IMR-90 (cell line): ENCODE results near the gene EML6. TPM values are rescaled to one million over a fixed set of nuclear protein-coding genes. Genes with fewer than 3 reads are reported as not detected.

Source experiments
- ATAC-seq: fragments of 200-7000 bp; cut with Tn5 transposase; 2 replicates; pipeline ENCODE4 v1.9.1; 2020; ENCODE audit warnings: low read depth, mild to moderate bottlenecking, moderate library complexity
- BruUV-seq: library from RNA; stranded (reverse); fragments of 400-500 nt; replicated peaks from 2 replicates; lab custom pipeline; 2021; lab: Mats Ljungman, UMichigan
- CTCF ChIA-PET: fragments of 300-600 bp; formaldehyde crosslinking; extraction: SDS; loops from one replicate; lab custom pipeline; 2021; ENCODE audit warnings: antibody characterized with exemption; lab: Yijun Ruan, JAX
- POLR2A ChIA-PET: fragments of 300-600 bp; sonication (Branson Sonifier 250); formaldehyde crosslinking; loops from one replicate; lab custom pipeline; 2022; ENCODE audit warnings: antibody characterized with exemption; ENCODE audit not compliant: unreplicated experiment; lab: Charles Lee
- DNase-seq: peaks from one replicate; pipeline ENCODE4 v3.0.0; 2013
- H2AFZ ChIP-seq: replicated peaks from 2 replicates; pipeline ENCODE3; 2013; ENCODE audit warnings: low read length, mild to moderate bottlenecking; ENCODE audit not compliant: poor library complexity
- H2AK5ac ChIP-seq: 2 replicates; pipeline ENCODE4 v1.6.1; 2013; ENCODE audit warnings: low read depth, low read length, inconsistent platforms
- H2AK9ac ChIP-seq: replicated peaks from 2 replicates; pipeline ENCODE3; 2013; ENCODE audit warnings: mild to moderate bottlenecking, low read depth, low read length, moderate library complexity; ENCODE audit not compliant: poor library complexity
- H2BK120ac ChIP-seq: 2 replicates; pipeline ENCODE4 v1.6.1; 2013; ENCODE audit warnings: low read depth, low read length, inconsistent platforms
- H2BK15ac ChIP-seq: 3 replicates; pipeline ENCODE4 v1.6.1; 2013; ENCODE audit warnings: low read depth, low read length, inconsistent platforms
- H2BK20ac ChIP-seq: 2 replicates; pipeline ENCODE4 v1.6.1; 2013; ENCODE audit warnings: low read depth, mild to moderate bottlenecking, inconsistent platforms, low read length, moderate library complexity
- H2BK5ac ChIP-seq: 2 replicates; pipeline ENCODE4 v1.6.1; 2013; ENCODE audit warnings: mild to moderate bottlenecking, low read depth, low read length, inconsistent platforms; ENCODE audit not compliant: poor library complexity, severe bottlenecking
- H3K14ac ChIP-seq: replicated peaks from 2 replicates; pipeline ENCODE4 v1.6.1; 2013; ENCODE audit warnings: low read depth, low read length, inconsistent platforms
- H3K18ac ChIP-seq: 2 replicates; pipeline ENCODE4 v1.6.1; 2013; ENCODE audit warnings: low read depth, low read length, control low read depth
- H3K23ac ChIP-seq: 2 replicates; pipeline ENCODE4 v1.6.1; 2013; ENCODE audit warnings: low read depth, low read length, inconsistent platforms
- H3K27ac ChIP-seq: 2 replicates; pipeline ENCODE4 v1.5.1; 2013; ENCODE audit warnings: mild to moderate bottlenecking, control low read depth, low read length; ENCODE audit not compliant: insufficient read depth
- H3K27me3 ChIP-seq: 2 replicates; pipeline ENCODE4 v1.6.1; 2013; ENCODE audit warnings: low read length; ENCODE audit not compliant: control insufficient read depth, insufficient read depth
- H3K36me3 ChIP-seq: 2 replicates; pipeline ENCODE4 v1.6.1; 2013; ENCODE audit warnings: low read length, mixed read lengths; ENCODE audit not compliant: control insufficient read depth, insufficient read depth
- H3K4ac ChIP-seq: 2 replicates; pipeline ENCODE4 v1.6.1; 2013; ENCODE audit warnings: low read depth, low read length, inconsistent platforms
- H3K4me1 ChIP-seq: 2 replicates; pipeline ENCODE4 v1.6.1; 2013; ENCODE audit warnings: low read length, mixed read lengths; ENCODE audit not compliant: control insufficient read depth, insufficient read depth
- H3K4me2 ChIP-seq: 2 replicates; pipeline ENCODE4 v1.6.1; 2013; ENCODE audit warnings: low read depth, mild to moderate bottlenecking, control low read depth, low read length, moderate library complexity
- H3K4me3 ChIP-seq: 2 replicates; pipeline ENCODE4 v1.5.1; 2013; ENCODE audit warnings: low read depth, mild to moderate bottlenecking, control low read depth, low read length, moderate library complexity; ENCODE audit not compliant: insufficient read depth
- H3K56ac ChIP-seq: 2 replicates; pipeline ENCODE4 v1.6.1; 2013; ENCODE audit warnings: low read length, inconsistent platforms; ENCODE audit not compliant: insufficient read depth; ENCODE audit errors: extremely low read depth
- H3K79me1 ChIP-seq, 2 experiments: 2 replicates each; pipeline ENCODE4 v1.6.1; 2013; ENCODE audit warnings: low read length in 2 of 2, inconsistent platforms in 1 of 2, low read depth in 1 of 2
- H3K9ac ChIP-seq: 2 replicates; pipeline ENCODE4 v1.6.1; 2013; ENCODE audit warnings: low read depth, low read length, control low read depth
- H3K9me1 ChIP-seq: 2 replicates; pipeline ENCODE4 v1.6.1; 2013; ENCODE audit warnings: low read length, inconsistent platforms; ENCODE audit not compliant: insufficient read depth
- H3K9me3 ChIP-seq: 2 replicates; pipeline ENCODE4 v1.6.1; 2013; ENCODE audit warnings: low read length; ENCODE audit not compliant: control insufficient read depth, insufficient read depth
- H4K20me1 ChIP-seq: 2 replicates; pipeline ENCODE4 v1.6.1; 2013; ENCODE audit warnings: low read length, inconsistent platforms; ENCODE audit not compliant: insufficient read depth
- H4K5ac ChIP-seq: 2 replicates; pipeline ENCODE4 v1.6.1; 2013; ENCODE audit warnings: mild to moderate bottlenecking, low read depth, low read length, control low read depth
- H4K8ac ChIP-seq, 2 experiments: 2 replicates each; pipeline ENCODE4 v1.6.1; 2013; ENCODE audit warnings: low read depth in 2 of 2, low read length in 2 of 2, control low read depth in 1 of 2, inconsistent platforms in 1 of 2
- H4K91ac ChIP-seq: 2 replicates; pipeline ENCODE4 v1.6.1; 2013; ENCODE audit warnings: low read depth, low read length, inconsistent platforms; ENCODE audit not compliant: insufficient read depth
- CEBPB ChIP-seq: IDR thresholded peaks from 2 replicates; pipeline ENCODE4 v1.6.1; 2012; ENCODE audit warnings: low read depth, low read length, improper control_type of control experiment
- CHD1 ChIP-seq: IDR thresholded peaks from 2 replicates; pipeline ENCODE4 v1.6.1; 2012; ENCODE audit warnings: low read depth, low read length, improper control_type of control experiment
- FOS ChIP-seq: fragments of 150-350 bp; IDR thresholded peaks from 2 replicates; pipeline ENCODE4 v1.6.1; 2016; ENCODE audit warnings: low read depth, low read length
- MAZ ChIP-seq: IDR thresholded peaks from 2 replicates; pipeline ENCODE4 v1.6.1; 2012; ENCODE audit warnings: low read depth, mild to moderate bottlenecking, low read length, improper control_type of control experiment, moderate library complexity, borderline replicate concordance
- MXI1 ChIP-seq: IDR thresholded peaks from 2 replicates; pipeline ENCODE4 v1.6.1; 2012; ENCODE audit warnings: low read depth, mild to moderate bottlenecking, low read length, moderate library complexity, borderline replicate concordance
- WGBS, 2 experiments: methylation state at CpG; one replicate each; pipeline versions ENCODE4 v1.1.5 to v1.1.7; 2013; ENCODE audit warnings: missing lambda C conversion rate in 2 of 2; ENCODE audit not compliant: insufficient read length in 1 of 2; ENCODE audit errors: extremely low coverage in 2 of 2; 5-methylcytosine and 5-hydroxymethylcytosine counted together
- dilution Hi-C: fragments of 300-500 bp; cut with HindIII; formaldehyde crosslinking; loops from one replicate; pipeline ENCODE4 v1.14.3; 2018; ENCODE audit warnings: low sequenced_read_pairs; ENCODE audit not compliant: unreplicated experiment
- in situ Hi-C: fragments of 300-500 bp; cut with MboI; formaldehyde crosslinking; loops from 3 replicates; pipeline ENCODE4 v1.14.3; 2019; ENCODE audit warnings: low sequenced_read_pairs, inconsistent platforms, mixed read lengths
- intact Hi-C: fragments of 100-400 bp; cut with micrococcal nuclease; formaldehyde crosslinking; loops from 2 replicates; pipeline ENCODE4 v1.10.0; 2022
- polyA plus RNA-seq, 3 experiments: library from polyadenylated mRNA; depleted of rRNA; stranded (reverse); fragments of >200 nt; gene quantifications; 2 replicates each; pipeline ENCODE4 v1.2.3, GENCODE V29; 2012; ENCODE audit warnings: low replicate concordance in 1 of 3
- total RNA-seq: library from RNA; depleted of rRNA; stranded (reverse); fragments of >200 nt; gene quantifications from 2 replicates; pipeline ENCODE4 v1.2.3, GENCODE V29; 2012
- TF ChIP-seq, protein P1 (sequence below): conservative IDR thresholded peaks from 2 replicates; pipeline ENCODE4 v1.5.1; 2012; ENCODE audit warnings: mild to moderate bottlenecking, low read depth, low read length, improper control_type of control experiment
- TF ChIP-seq, protein P2 (sequence below): fragments of 150-350 bp; IDR thresholded peaks from 2 replicates; pipeline ENCODE4 v1.6.1; 2016; ENCODE audit warnings: low read depth, mild to moderate bottlenecking, low read length, moderate library complexity, borderline replicate concordance

Gene EML6
- total and polyA plus RNA-seq, 2 of the 4 experiments (the other 2 are of a cell fraction) = 0.18 to 0.19 TPM

DNA sequence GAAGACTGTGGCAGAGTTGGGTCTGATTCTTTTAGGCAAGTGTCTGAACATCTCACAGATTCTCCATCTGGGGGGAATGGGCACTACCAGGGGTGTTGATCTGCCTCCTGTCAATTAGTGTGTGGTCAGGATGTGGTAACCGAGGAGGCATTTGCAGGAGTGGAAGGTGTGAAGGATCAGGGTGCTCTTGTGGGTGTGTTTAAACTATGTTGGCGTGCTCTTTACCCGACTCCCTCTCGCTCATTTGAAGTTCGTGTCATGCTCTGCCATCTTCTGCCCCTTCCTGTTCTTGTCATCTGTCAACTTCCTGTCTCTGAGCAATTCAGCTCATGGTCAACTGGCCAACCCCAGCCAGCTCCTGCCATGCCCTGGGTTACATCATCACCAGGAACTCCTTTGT is 218.9 kb downstream of the EML6 start:
- Histone ChIP-seq H3K4ac (no peak overlapping the region), H3K9ac (no peak overlapping the region), H3K27ac (no peak overlapping the region), H2AFZ (no peak overlapping the region), H3K18ac (no peak overlapping the region), H4K20me1 (no peaks in the 10 kb centered on the region), H2BK20ac (no peak overlapping the region), H2BK15ac (no peak overlapping the region), H2BK5ac (no peak overlapping the region), H3K23ac (no peak overlapping the region), H4K91ac (no peak overlapping the region), H2AK5ac (no peak overlapping the region), H3K27me3 (peaks cover 2% of the 10 kb centered on the region; the same call in 1 of the 2 replicates), H3K4me2 (no peak overlapping the region), H3K79me1 (0 out of 4 replicates have a peak, but pooled peaks cover 0 to 2% of the 10 kb centered on the region in 2 experiments), H2AK9ac (no peak overlapping the region), H3K36me3 (no peaks in the 10 kb centered on the region), H3K9me3 (peaks cover 2% of the 10 kb centered on the region; the same call in 1 of the 2 replicates), H3K4me1 (peaks cover 12% of the 10 kb centered on the region), H3K56ac (no peak overlapping the region), H4K8ac (no peak overlapping the region), H3K14ac (no peak overlapping the region), H2BK120ac (no peak overlapping the region), H4K5ac (no peak overlapping the region), H3K4me3 (no peak overlapping the region), H3K9me1 (peaks cover 7% of the 10 kb centered on the region; the same call in 1 of the 2 replicates)
- ATAC-seq = no peak
- CTCF ChIA-PET = no interaction called here
- dilution Hi-C loops = no loop called here
- WGBS, 2 experiments = 67% methylated on average over 4 of the region's 5 CpGs; no CpG with 5 or more reads in 1 of the 2 experiments
- no peak for DNase-seq
- POLR2A ChIA-PET = no interaction called here
- in situ Hi-C loops = no loop called here
- TF ChIP-seq MXI1 (no peak), MAZ (no peak), CEBPB (no peak), FOS (no peak), CHD1 (no peak)
- TF ChIP-seq, protein P1, sequence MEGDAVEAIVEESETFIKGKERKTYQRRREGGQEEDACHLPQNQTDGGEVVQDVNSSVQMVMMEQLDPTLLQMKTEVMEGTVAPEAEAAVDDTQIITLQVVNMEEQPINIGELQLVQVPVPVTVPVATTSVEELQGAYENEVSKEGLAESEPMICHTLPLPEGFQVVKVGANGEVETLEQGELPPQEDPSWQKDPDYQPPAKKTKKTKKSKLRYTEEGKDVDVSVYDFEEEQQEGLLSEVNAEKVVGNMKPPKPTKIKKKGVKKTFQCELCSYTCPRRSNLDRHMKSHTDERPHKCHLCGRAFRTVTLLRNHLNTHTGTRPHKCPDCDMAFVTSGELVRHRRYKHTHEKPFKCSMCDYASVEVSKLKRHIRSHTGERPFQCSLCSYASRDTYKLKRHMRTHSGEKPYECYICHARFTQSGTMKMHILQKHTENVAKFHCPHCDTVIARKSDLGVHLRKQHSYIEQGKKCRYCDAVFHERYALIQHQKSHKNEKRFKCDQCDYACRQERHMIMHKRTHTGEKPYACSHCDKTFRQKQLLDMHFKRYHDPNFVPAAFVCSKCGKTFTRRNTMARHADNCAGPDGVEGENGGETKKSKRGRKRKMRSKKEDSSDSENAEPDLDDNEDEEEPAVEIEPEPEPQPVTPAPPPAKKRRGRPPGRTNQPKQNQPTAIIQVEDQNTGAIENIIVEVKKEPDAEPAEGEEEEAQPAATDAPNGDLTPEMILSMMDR = no peak
- TF ChIP-seq, protein P2, sequence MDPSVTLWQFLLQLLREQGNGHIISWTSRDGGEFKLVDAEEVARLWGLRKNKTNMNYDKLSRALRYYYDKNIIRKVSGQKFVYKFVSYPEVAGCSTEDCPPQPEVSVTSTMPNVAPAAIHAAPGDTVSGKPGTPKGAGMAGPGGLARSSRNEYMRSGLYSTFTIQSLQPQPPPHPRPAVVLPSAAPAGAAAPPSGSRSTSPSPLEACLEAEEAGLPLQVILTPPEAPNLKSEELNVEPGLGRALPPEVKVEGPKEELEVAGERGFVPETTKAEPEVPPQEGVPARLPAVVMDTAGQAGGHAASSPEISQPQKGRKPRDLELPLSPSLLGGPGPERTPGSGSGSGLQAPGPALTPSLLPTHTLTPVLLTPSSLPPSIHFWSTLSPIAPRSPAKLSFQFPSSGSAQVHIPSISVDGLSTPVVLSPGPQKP = no peak
- intact Hi-C loops = no loop called here
- no TSS peak for BruUV-seq
